Lower lobe of right lung (tissue), 2 donors: ENCODE data around the gene SPP1. TPM values are rescaled to one million over a fixed set of nuclear protein-coding genes. Genes with fewer than 3 reads are reported as not detected.

ENCODE experiments used
- ATAC-seq, 2 donors: fragments of 200-7000 bp; cut with Tn5 transposase; one replicate each; pipeline ENCODE4 v1.9.1; 2020 to 2022; ENCODE audit warnings: mild to moderate bottlenecking in 2 of 2, moderate library complexity in 2 of 2
- DNase-seq: peaks from one replicate; pipeline ENCODE4 v3.0.0-alpha.2; 2020
- H3K27ac ChIP-seq: fragments of 200-600 bp; one replicate; pipeline ENCODE4 v1.8.0; 2022
- H3K27me3 ChIP-seq: fragments of 200-600 bp; one replicate; pipeline ENCODE4 v1.8.0; 2022; ENCODE audit warnings: low read depth
- H3K36me3 ChIP-seq: fragments of 200-600 bp; one replicate; pipeline ENCODE4 v1.8.0; 2022; ENCODE audit warnings: mild to moderate bottlenecking
- H3K4me1 ChIP-seq: fragments of 200-600 bp; one replicate; pipeline ENCODE4 v1.8.0; 2022
- H3K4me3 ChIP-seq: fragments of 200-600 bp; one replicate; pipeline ENCODE4 v1.8.0; 2022; ENCODE audit warnings: mild to moderate bottlenecking
- H3K9me3 ChIP-seq: fragments of 200-600 bp; one replicate; pipeline ENCODE4 v1.8.0; 2022
- intact Hi-C: fragments of 100-400 bp; cut with DNase I; formaldehyde crosslinking; loops from one replicate; pipeline ENCODE4 v1.11.0; 2022
- total RNA-seq: library from RNA; stranded (reverse); fragmentation: NEBNext Ultra II Directional; extraction: Animal tissue kit (Norgen Biotek cat#: 25700); gene quantifications from one replicate; pipeline ENCODE4 v1.2.1, GENCODE V29; 2021
- TF ChIP-seq, protein P1 (sequence below): fragments of 200-600 bp; IDR thresholded peaks from one replicate; pipeline ENCODE4 v1.8.0; 2022; ENCODE audit warnings: antibody characterized with exemption, mild to moderate bottlenecking
- donor health status: DM: no; HTN: yes; CAD: no; lungs with severe emphysema.

SPP1 gene
- total RNA-seq, 1 donor from 2014 or later: 8.0 TPM

DNA sequence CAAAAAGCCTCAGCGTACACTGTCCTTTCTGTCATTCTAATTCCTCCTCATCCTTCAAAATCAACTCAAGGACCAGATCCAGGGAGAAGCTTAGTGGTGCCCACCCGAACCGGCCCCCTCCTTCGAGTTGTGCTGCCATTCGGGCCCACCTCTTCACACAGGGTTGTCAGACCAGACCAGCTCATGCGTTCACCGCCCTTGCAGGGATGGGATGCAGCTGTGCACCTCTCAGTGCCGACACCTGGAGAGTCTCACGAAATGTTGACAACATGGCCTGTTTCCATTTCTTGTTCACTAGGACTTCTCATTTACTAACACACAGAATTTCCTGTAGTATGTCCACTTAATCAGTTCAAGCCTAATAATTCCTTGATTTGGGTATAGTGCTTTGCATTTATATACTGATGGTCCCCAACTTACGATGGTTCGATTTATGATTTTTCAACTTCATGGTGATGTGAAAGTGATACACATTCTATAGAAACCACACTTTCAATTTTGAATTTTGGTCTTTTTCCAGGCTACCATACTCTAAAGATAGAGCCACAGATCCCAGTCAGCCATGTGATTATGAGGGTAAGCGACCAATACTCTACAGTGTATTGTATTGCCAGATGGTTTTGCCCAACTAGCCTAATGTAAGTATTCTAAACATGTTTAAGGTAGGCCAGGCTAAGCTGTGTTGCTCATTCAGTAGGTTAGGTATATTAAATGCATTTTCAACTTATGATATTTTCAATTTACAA is 55.2 kb downstream of the SPP1 start:
- Histone ChIP-seq H3K9me3 (peaks cover 9% of the 10 kb centered on the region), H3K4me1 (no peaks in the 10 kb centered on the region), H3K4me3 (no peak overlapping the region), H3K27ac (no peak overlapping the region), H3K36me3 (peaks cover under 1% of the 10 kb centered on the region), H3K27me3 (no peaks in the 10 kb centered on the region)
- TF ChIP-seq, protein P1, sequence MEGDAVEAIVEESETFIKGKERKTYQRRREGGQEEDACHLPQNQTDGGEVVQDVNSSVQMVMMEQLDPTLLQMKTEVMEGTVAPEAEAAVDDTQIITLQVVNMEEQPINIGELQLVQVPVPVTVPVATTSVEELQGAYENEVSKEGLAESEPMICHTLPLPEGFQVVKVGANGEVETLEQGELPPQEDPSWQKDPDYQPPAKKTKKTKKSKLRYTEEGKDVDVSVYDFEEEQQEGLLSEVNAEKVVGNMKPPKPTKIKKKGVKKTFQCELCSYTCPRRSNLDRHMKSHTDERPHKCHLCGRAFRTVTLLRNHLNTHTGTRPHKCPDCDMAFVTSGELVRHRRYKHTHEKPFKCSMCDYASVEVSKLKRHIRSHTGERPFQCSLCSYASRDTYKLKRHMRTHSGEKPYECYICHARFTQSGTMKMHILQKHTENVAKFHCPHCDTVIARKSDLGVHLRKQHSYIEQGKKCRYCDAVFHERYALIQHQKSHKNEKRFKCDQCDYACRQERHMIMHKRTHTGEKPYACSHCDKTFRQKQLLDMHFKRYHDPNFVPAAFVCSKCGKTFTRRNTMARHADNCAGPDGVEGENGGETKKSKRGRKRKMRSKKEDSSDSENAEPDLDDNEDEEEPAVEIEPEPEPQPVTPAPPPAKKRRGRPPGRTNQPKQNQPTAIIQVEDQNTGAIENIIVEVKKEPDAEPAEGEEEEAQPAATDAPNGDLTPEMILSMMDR: no peak
- DNase-seq (no peak), ATAC-seq (no peak)
- intact Hi-C loops: loop anchor here (10.0 kb wide), 1 partner anchor 184 kb away; no protein-coding TSS in a partner anchor

Other genes with a start within 250 kb of the SPP1 start
- gene IBSP, start 176.2 kb upstream of the SPP1 start, total RNA-seq: not detected
- gene MEPE, start 142.7 kb upstream of the SPP1 start, total RNA-seq: not detected
- 21.4 TPM for gene PKD2, start 31.9 kb downstream of the SPP1 start, total RNA-seq
- 9.1 TPM for gene ABCG2, start 182.9 kb downstream of the SPP1 start, total RNA-seq